ENCODE data around the gene CNTNAP2. TPM values are rescaled to one million over a fixed set of nuclear protein-coding genes. Genes with fewer than 3 reads are reported as not detected.
"Not testable (repeated sequence)": the region's sequence is repeated elsewhere in the genome, so short reads cannot be mapped to it uniquely, and the experiment has no call there.

Gene CNTNAP2
- total RNA-seq, 1 donor from 2014 or later: 0.49 TPM

DNA sequence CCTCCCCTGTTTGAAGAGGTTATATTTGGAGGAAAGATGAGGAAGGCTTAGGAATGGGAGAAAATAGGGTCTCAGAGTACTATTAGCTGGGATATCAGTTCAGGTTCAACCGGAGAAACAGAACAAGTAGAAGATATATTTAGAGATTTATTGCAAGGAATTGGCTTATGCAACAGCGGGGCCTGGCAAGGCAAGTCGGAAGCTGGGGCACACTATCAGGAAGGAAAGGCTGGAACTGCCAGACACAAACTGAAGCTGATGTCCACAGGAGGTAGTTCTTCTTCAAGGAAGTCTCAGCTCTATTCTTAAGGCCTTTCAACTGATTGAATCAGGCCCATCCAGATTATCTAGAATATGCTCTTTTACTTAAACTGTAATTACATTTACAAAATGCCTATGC lies 1534.4 kb downstream of the CNTNAP2 start:
- ATAC-seq (no peak), DNase-seq (ENCODE audit: low spot score) (no peak)
- intact Hi-C loops (cut with DNase I): no loop called here

DNA sequence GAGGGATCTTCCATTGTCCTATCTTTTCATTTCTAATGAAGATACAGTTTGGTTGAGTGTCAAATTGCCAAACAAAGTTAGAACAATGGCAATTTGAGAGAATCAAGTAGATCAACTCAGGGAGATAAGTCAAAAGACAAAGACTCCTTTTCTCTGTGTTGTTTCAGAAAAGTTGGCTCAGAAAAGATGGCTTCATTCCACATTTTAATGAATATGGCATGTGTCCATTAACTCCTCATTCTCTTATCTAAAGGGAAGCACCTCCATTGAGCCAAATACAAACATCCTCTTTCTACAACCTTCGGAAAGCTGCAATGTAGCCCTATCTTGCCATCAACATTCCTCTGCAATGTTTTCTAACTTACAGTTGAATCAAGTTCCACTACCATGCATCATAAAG lies 1535.0 kb downstream of the CNTNAP2 start:
- DNase-seq (ENCODE audit: low spot score) (no peak), ATAC-seq (no peak)
- intact Hi-C loops (cut with DNase I): no loop called here

DNA sequence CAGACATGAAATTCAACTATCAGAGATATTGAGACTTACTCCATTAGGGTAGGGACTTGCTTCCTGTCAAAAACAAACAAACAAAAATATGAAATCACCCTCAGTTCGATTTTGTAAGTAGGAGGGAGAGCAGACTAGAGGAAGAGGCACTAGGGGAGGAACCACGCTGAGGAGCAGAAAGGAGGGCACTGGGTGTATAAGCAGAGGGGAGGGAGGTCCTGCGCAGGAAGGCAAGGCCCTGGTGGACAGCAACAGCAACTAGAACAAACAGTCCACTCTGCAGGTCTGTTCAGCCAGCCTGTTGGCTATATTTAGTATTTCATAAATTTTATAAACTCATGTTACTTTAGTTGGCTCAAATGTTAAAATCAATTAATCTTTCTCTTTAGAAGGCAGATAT lies 1536.9 kb downstream of the CNTNAP2 start:
- DNase-seq (ENCODE audit: low spot score) (no peak), ATAC-seq (no peak)
- intact Hi-C loops (cut with DNase I): no loop called here

DNA sequence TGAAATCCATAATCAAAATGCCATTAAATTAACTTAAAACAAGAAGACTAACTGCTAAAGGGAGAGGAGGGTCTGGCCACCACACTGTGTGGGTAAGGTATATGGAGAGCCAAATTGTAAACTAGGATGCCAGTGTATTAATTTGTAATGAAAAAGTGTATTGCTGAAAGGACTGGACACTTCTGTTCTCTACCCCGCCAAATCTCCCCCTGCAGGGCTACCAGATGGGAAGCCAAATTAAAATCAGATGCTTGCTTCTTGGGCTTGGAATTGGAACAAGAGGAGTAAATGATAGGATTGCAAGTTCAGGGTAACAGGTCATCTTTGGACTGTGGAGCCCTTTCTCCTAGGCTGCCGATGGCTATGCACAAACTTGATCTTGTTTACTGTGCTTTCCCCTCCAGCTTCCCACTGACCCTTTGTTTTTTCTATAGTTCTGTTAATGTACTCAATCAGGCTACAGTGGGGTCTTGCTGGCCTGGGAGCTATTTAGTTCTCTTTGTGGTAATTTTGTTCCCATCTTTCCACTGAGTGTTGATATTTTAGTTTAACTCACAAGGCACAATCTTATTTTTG lies 1541.9 kb downstream of the CNTNAP2 start:
- ATAC-seq (peak; percentile 36), DNase-seq (ENCODE audit: low spot score) (no peak)
- intact Hi-C loops (cut with DNase I): no loop called here

DNA sequence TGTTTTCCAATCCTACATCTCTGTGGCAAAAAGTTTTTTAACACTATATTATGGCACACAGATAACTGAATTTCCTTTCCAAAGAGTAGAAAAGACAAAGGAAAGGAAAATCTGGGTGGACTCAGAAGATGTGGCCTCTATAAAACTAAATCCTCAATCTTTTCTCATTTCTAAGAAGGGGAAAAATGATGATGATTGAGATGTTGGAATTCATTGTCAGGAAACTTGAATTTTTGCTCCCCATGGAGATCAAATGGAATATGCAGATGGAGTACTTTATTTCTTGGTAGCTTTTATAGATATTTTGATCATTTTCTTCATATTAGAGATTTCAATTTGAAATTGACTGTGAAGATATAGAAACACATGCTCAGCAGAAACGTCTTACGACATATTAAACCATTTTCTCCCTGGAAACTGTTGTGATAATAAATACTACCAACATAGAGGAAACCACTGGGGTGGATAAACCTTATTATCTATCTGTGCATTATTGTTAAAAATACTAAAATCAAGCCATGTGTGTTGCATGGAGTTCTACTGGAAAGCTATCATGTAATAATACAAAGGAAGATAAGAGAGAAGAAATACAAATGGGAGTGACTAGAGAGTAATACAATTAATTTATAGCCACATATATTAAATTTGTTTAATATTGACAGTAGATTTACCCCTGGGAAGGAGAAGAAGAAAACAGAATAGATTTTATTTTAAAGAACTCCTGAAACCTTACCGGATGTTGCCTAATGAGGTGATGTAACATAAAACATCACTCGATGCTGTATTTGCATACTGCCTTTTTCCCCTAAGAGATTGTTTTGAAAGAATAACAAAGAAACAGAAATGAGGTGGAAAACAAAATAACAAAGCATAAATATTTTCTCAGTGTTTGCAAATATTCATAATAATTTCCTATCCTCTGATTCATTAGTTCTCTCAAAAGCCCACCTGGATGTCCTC lies 1542.7 kb downstream of the CNTNAP2 start:
- ATAC-seq (no peak), DNase-seq (ENCODE audit: low spot score) (no peak)
- intact Hi-C loops (cut with DNase I): no loop called here

DNA sequence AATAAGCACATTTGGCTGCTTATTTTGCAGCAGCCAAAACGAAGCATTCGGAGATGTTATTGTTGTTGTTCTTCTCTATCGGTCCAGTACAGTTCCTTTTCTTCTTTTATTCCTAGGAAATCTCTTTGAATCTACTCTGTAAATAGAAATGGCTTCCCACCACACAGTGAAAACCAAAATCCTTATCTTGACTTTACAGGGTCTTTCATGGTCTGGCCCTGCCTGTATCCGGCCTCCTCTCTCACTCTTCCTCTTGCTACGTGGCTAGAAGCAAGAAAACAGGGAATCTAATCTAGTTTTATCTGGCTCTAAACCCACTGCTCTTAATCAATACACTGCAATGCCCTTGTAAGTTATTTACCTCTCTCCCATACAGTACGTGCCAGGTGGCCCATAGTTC lies 1547.9 kb downstream of the CNTNAP2 start:
- intact Hi-C loops (cut with DNase I): no loop called here
- ATAC-seq (no peak), DNase-seq (ENCODE audit: low spot score) (no peak)

DNA sequence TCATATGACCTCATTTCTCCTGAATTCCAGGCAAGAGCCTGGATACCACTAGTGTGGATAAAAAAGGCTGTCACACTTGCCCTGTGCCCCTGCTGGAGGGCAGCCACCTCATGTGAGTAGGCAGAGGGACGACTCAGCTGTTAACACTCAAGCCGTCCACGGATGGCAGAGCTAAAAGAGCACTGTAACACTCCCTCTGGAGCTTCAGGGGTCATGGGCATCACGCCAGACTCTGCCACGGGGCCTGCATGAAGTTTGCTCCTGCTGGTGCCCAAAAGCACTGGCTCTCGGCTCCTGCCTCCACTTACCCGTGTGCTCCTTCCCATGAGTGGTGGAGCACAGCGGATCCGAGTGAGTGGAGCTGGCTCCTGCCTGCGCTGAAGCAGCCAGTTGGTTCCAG lies 1554.2 kb downstream of the CNTNAP2 start:
- DNase-seq (ENCODE audit: low spot score) (no peak), ATAC-seq (no peak)
- intact Hi-C loops (cut with DNase I): no loop called here

DNA sequence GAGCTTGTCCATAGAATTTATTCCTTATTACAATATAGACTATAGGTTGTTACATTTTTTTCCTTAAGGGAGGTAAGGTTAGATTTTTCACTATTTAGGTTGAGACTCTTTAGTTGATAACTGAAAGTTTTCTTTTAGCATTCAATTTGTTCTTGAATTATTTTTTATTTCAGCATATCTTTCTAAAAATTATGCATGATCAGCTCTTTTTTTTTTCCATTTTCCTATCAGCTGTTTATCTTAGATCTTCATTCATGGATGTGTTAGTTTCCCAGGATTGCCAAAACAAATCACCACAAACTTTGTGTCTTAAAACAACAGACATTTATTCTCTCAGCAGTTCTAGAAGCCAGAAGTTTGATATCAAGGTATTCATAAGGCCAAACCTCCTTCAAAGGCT lies 1558.1 kb downstream of the CNTNAP2 start:
- no peak for ATAC-seq
- intact Hi-C loops (cut with DNase I): no loop called here
- DNase-seq (ENCODE audit: low spot score): no peak

DNA sequence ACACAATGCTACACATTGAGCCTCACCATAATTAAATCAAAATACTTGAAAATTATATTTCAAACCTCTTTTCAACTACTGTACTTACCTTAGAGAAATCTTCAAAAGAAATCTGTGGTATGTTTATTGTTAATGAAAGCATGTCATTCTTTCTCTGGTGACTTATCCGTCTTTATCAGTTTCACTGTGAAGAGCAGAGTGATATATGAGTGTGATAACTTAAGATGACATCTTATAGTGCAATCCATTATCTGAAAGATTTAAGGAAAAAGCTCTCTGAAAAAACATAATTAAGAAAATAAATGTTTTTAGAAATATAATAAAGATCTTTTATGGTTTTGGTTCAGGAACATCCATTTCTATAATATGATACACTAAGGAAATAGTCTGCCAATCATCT lies 1562.3 kb downstream of the CNTNAP2 start:
- intact Hi-C loops (cut with DNase I): no loop called here
- ATAC-seq (no peak), DNase-seq (ENCODE audit: low spot score) (no peak)

DNA sequence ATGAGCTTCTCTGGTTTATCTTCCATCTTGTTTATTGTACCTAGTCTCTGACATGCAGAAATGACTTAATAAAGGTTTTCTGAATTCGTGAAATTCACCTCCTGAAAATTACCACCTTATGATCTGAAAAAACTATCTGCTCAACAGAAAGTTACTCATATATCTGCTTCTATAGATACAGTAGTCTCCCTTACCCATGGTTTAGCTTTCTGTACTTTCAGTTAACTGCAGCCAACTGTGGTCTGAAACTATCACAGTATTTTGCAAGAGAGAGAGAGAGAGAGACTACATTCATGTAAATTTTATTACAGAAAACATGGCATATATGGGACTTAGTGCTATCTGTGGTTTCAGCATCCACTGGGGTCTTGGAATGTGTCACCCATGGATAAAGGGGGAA lies 1564.9 kb downstream of the CNTNAP2 start:
- ATAC-seq (no peak), DNase-seq (ENCODE audit: low spot score) (no peak)
- intact Hi-C loops (cut with DNase I): loop anchor here (2.0 kb wide), 1 partner anchor 35 kb away; no protein-coding TSS in a partner anchor

DNA sequence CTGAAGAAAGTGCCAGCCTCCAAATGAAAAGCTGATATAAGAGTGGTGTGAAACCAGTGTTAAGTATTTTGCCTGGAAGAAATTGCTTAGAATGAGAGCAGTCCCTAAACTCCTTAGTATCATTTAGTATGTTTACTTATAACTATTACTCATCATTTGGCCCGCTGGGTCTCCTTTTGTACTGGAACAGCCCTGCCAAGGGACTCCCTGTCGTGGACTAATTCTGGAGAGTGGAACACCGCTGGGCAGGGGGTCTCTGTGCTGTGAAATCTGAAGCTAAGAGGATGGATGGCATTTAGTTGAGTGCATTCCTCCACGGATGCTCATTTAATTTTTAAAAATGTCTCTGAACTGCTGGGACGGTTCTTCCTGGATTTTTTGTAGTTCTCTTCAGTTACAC lies 1584.1 kb downstream of the CNTNAP2 start:
- ATAC-seq: no peak
- intact Hi-C loops (cut with DNase I): no loop called here

DNA sequence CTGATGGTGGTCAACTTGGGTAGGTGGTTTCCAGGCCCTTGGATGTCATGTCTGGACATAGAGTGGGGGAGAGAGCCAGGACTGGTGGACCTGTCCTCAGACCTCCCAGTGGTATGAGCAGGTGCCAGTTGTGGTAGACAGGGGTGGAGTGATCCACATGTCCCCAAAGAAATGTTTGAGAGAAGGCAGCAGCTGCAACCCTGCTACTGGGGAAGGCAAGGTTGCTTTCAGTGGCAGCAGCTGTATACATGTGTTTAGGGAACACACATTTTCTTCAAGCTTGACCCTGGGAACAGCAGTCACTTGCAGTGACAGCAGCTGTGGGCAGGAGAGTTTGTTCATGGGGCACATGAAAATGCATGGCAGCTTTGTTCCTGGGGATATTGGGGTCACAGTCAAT lies 1591.3 kb downstream of the CNTNAP2 start:
- DNase-seq (ENCODE audit: low spot score) (no peak), ATAC-seq (no peak)

More for the DNA sequence above, 1584.1 kb downstream of the CNTNAP2 start:
- DNase-seq (ENCODE audit: low spot score): no peak

DNA sequence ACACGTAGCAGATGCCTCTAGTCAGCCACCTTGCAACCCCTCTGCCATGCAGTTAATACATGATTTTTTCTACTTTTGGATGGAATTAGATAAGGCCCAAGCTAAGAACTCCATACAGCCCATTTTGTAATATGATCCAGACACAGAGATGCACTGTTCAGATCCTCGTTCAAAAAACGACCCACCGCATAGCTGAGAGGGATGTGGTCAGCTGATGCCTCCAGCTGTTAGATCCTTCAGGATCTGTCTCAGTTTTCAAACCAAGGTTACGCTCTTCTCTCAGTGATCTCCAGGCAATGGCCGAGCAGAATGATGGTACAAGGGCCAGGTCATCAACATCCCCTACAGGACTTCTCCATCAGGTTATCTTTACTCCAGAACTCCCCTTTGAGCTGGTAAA lies 1592.3 kb downstream of the CNTNAP2 start:
- ATAC-seq (no peak), DNase-seq (ENCODE audit: low spot score) (no peak)
- intact Hi-C loops (cut with DNase I): no loop called here

More for the DNA sequence above, 1591.3 kb downstream of the CNTNAP2 start:
- intact Hi-C loops (cut with DNase I): no loop called here

DNA sequence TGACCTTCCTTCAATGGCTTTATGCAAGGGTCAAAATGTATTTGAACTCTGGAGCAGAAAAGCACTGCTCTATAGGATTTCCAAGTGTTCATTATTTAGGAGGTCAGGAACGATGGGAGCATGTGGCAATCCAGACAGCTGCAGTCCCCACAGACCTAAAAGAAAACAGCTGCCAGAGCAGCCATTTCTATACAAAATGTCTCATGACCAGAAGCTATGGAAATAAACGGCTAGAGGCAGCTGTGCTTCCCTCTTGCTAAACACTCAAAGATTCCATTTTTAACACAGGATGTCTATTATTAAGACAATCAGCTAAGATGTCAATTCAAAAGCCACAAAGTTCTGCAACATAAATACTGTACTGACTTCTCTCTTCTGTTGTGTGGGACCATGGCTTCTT lies 1594.8 kb downstream of the CNTNAP2 start:
- no peak for DNase-seq (ENCODE audit: low spot score)
- intact Hi-C loops (cut with DNase I): no loop called here
- no peak for ATAC-seq

DNA sequence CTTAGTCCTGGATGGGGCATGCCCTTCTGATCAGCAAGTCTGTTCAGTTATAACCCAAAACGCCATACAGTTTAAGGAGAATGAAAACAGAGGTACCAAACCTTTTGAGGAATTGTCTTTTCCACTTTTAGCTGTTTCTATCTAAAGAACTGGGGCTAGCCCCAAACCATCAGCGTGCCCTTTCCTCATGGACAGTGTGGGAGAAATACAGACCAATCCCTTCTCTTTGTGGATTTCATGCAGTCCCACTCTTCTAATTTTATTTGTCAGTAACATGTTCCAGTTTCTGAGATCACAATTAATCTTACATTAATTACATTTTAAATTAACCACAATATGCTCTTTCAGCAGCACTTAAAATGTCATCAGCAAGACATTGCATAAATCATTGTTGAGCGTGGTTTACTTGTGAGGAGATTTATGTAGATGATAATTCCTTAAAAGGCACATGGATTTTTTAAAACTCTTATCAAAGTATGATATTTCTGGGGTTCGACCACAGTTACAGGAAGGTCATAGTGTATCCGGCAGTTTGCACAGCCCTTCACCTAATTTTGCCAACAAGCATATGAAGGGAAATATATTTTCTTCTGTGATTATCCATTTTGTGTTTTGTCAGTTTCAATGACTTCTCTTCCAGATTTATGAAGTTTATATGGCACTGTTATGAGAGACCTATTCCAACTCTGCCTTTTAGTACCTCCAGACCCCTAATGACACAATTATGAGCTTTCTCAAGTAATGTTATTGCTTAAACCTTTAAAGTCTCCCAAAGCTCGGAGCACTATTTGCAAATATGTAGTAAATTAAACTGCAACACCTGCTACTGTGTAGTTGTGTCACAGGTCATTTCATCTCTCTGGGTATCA lies 1605.6 kb downstream of the CNTNAP2 start:
- ATAC-seq (no peak), DNase-seq (ENCODE audit: low spot score) (no peak)
- intact Hi-C loops (cut with DNase I): no loop called here

DNA sequence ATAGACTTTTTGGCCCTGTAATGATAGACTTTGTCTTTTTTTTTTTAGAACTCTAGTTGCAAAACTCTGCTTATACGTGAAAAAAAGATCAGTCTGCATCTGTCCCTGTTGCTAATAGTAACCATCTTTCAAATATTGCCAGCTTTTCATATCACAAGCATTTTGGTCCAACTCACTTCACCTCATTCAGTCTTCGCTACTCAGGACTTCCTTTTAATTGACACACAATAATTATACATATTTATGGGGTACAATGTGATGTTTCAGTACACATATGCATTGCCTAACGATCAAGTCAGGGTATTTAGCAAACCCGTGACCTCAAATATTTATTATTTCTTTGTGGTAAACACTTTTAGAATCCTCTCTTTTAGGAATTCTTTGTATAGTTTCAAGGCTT lies 1606.9 kb downstream of the CNTNAP2 start:
- ATAC-seq (no peak), DNase-seq (ENCODE audit: low spot score) (no peak)
- intact Hi-C loops (cut with DNase I): no loop called here

DNA sequence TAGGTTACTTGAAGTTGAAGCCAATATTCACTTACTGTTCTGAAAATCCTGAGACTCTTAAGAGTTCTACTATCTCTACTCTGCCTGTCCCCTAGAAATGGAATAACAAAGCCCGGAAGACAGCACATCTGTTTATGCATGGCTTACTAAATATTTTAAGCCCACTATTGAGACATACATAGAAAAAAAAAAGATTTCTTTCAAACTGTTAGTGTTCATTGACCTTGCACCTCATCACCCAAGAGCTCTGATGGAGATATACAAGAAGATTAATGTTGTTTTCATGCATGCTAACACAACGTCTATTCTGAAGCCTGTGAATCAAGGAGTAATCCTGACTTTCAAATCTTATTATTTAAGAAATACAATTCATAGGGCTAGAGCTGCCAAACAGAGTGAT lies 1614.7 kb downstream of the CNTNAP2 start:
- no peak for ATAC-seq
- intact Hi-C loops (cut with DNase I): no loop called here

DNA sequence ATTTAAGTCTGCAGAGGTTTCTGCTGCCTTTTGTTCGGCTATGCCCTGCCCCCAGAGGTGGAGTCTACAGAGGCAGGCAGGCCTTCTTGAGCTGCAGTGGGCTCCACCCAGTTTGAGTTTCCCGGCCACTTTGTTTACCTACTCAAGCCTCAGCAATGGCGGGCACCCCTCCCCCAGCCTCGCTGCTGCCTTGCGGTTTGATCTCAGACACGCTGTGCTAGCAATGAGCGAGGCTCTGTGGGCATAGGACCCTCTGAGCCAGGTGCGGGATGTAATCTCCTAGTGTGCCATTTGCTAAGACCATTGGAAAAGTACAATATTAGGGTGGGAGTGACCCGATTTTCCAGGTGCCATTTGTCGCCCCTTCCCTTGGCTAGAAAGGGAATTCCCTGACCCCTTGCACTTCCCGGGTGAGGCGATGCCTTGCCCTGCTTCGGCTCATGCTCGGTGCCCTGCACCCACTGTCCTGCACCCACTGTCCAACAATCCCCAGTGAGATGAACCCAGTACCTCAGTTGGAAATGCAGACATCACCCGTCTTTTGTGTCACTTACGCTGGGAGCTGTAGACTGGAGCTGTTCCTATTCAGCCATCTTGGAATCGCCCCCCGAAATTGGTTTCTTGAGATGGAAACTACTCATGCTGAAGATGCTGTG lies 1621.1 kb downstream of the CNTNAP2 start:
- intact Hi-C loops (cut with DNase I); ATAC-seq; DNase-seq (ENCODE audit: low spot score): not testable (repeated sequence)

More for the DNA sequence above, 1614.7 kb downstream of the CNTNAP2 start:
- no peak for DNase-seq (ENCODE audit: low spot score)

DNA sequence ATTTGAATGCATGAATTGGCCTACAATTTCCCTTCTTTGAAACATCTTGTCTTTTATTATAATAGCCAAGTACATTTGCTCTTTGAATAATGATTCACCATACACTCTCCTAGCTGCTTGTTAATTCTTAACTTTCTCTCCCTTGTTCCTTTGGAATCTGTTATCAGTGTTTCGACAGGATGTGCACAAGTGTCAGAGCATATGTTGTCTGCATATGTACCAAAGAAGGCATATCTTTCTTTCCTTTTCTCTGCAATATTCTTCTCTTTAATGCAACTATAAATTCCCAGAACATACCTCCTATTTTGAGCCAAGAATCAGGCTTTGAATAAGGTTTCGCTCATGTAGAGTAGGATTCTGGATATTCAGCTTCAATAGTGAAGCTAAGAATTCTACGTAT lies 1625.7 kb downstream of the CNTNAP2 start:
- no peak for DNase-seq (ENCODE audit: low spot score)
- ATAC-seq: no peak
- intact Hi-C loops (cut with DNase I): no loop called here

Data from sciatic nerve (tissue), 2 donors.